Body of pancreas (tissue), 4 donors: ENCODE measurements around the gene WDR93.

Experiments
- POLR2A ChIP-seq, 3 donors: fragments of 450-650 bp; IDR thresholded peaks; one replicate each; pipeline ENCODE4 v1.6.1; 2016; ENCODE audit warnings: antibody characterized with exemption in 3 of 3, mild to moderate bottlenecking in 2 of 3
- TF ChIP-seq, protein P1 (sequence below), 7 experiments: fragments of 450-650 bp in 4 of 7; fragments of 200-600 bp in 3 of 7; sonication (generic) in 3 of 7; IDR thresholded peaks; one replicate each; pipeline ENCODE4 v1.5.1; 2016 to 2019; ENCODE audit warnings: antibody characterized with exemption in 7 of 7

DNA sequence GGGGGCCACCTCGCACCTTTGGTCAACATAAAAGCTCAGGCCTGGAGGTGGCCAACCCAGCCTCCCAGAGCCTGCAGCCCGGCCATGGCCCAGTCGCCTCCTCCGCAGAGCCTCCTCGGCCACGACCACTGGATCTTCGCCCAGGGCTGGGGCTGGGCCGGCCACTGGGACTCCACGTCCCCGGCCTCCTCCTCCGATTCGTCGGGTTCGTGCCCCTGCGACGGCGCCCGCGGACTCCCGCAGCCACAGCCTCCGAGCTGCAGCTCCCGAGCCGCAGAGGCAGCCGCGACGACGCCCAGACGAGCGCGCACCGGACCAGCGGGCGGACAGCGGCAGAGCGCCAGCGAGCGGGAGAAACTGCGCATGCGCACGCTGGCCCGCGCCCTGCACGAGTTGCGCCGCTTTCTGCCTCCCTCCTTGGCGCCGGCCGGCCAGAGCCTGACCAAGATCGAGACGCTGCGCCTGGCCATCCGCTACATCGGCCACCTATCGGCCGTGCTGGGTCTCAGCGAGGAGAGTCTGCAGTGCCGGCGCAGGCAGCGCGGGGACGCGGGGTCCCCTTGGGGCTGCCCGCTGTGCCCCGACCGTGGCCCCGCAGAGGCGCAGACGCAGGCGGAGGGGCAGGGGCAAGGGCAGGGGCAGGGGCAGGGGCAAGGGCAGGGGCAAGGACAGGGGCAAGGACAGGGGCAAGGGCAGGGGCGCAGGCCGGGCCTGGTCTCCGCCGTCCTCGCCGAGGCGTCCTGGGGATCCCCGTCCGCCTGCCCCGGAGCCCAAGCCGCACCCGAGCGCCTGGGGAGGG is 85.9 kb downstream of the WDR93 start, which contains the start of gene MESP2:
- TF ChIP-seq, protein P1, sequence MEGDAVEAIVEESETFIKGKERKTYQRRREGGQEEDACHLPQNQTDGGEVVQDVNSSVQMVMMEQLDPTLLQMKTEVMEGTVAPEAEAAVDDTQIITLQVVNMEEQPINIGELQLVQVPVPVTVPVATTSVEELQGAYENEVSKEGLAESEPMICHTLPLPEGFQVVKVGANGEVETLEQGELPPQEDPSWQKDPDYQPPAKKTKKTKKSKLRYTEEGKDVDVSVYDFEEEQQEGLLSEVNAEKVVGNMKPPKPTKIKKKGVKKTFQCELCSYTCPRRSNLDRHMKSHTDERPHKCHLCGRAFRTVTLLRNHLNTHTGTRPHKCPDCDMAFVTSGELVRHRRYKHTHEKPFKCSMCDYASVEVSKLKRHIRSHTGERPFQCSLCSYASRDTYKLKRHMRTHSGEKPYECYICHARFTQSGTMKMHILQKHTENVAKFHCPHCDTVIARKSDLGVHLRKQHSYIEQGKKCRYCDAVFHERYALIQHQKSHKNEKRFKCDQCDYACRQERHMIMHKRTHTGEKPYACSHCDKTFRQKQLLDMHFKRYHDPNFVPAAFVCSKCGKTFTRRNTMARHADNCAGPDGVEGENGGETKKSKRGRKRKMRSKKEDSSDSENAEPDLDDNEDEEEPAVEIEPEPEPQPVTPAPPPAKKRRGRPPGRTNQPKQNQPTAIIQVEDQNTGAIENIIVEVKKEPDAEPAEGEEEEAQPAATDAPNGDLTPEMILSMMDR (IDR thresholded peaks at IDR 0.05) = peak in 4 of 7 experiments; percentile 44 to 63 (median 50)
- peak in 1 of 3 donors; percentile 27 for TF ChIP-seq POLR2A (IDR thresholded peaks at IDR 0.05)
